ENCODE results near the gene METRN. TPM values are rescaled to one million over a fixed set of nuclear protein-coding genes. Genes with fewer than 3 reads are reported as not detected.

Gene METRN
- total RNA-seq, 4 donors from 2014 or later = 10.0 to 30.9 (median 15.8) TPM

- TF ChIP-seq EP300 (IDR thresholded peaks at IDR 0.05) (no peak), POLR2A (IDR thresholded peaks at IDR 0.05) (no peak), POLR2AphosphoS5 (IDR thresholded peaks at IDR 0.05) (no peak), CTCF (IDR thresholded peaks at IDR 0.05) (no peak)
- Histone ChIP-seq H3K4me1 (peaks cover 44% of the 10 kb centered on the region), H3K36me3 (no peaks in the 10 kb centered on the region), H3K4me3 (no peak overlapping the region), H3K27me3 (peaks cover 40% of the 10 kb centered on the region), H3K27ac (no peak overlapping the region), H3K9me3 (no peaks in the 10 kb centered on the region)
- no peak for DNase-seq (ENCODE audit: low spot score in 2 of 2)
- no CpG with 5 or more reads among the region's 29 CpGs for WGBS
Observed at GRCh38 chr16:716768-717325, 1.9 kb downstream of the METRN start.

GRCh38 chr16:717450-718245, 2.7 kb downstream of the METRN start:
- H3K4me3 ChIP-seq = no peak overlapping the region
- TF ChIP-seq POLR2AphosphoS5 (IDR thresholded peaks at IDR 0.05) = no peak
- TF ChIP-seq EP300 (IDR thresholded peaks at IDR 0.05) = no peak
- no peak for DNase-seq (ENCODE audit: low spot score in 2 of 2)
- no peak overlapping the region for H3K27ac ChIP-seq
- H3K36me3 ChIP-seq = no peaks in the 10 kb centered on the region
- peaks cover 48% of the 10 kb centered on the region for H3K4me1 ChIP-seq
- H3K27me3 ChIP-seq = peaks cover 40% of the 10 kb centered on the region
- 72% methylated on average over 7 of the region's 32 CpGs for WGBS
- no peaks in the 10 kb centered on the region for H3K9me3 ChIP-seq

- no peak for DNase-seq (ENCODE audit: low spot score in 2 of 2)
- peaks cover 40% of the 10 kb centered on the region for H3K27me3 ChIP-seq
- peaks cover 48% of the 10 kb centered on the region for H3K4me1 ChIP-seq
- no peaks in the 10 kb centered on the region for H3K9me3 ChIP-seq
- H3K36me3 ChIP-seq = no peaks in the 10 kb centered on the region
- 96% methylated on average over 8 of the region's 9 CpGs for WGBS
- no peak overlapping the region for H3K4me3 ChIP-seq
- TF ChIP-seq EP300 (IDR thresholded peaks at IDR 0.05) (no peak), CTCF (IDR thresholded peaks at IDR 0.05) (no peak), POLR2AphosphoS5 (IDR thresholded peaks at IDR 0.05) (no peak), POLR2A (IDR thresholded peaks at IDR 0.05) (no peak)
- no peak overlapping the region for H3K27ac ChIP-seq
Observed at GRCh38 chr16:718389-718788, 3.5 kb downstream of the METRN start.

- 73% methylated on average over 6 of the region's 6 CpGs for WGBS
- DNase-seq (ENCODE audit: low spot score in 2 of 2) = no peak
- H3K4me1 ChIP-seq = peaks cover 48% of the 10 kb centered on the region
Observed at GRCh38 chr16:718922-719321, 4.0 kb downstream of the METRN start.

GRCh38 chr16:719815-720446, 5.0 kb downstream of the METRN start:
- no peak for DNase-seq (ENCODE audit: low spot score in 2 of 2)
- Histone ChIP-seq H3K4me1 (peaks cover 41% of the 10 kb centered on the region), H3K27me3 (peaks cover 29% of the 10 kb centered on the region), H3K4me3 (peak overlapping the region; percentile 66), H3K36me3 (no peaks in the 10 kb centered on the region), H3K9me3 (no peaks in the 10 kb centered on the region), H3K27ac (no peak overlapping the region)
- 10% methylated on average over 12 of the region's 16 CpGs for WGBS
- TF ChIP-seq POLR2AphosphoS5 (IDR thresholded peaks at IDR 0.05) (no peak), EP300 (IDR thresholded peaks at IDR 0.05) (no peak), CTCF (IDR thresholded peaks at IDR 0.05) (no peak), POLR2A (IDR thresholded peaks at IDR 0.05) (no peak)

More at GRCh38 chr16:718922-719321, 4.0 kb downstream of the METRN start:
- peaks cover 36% of the 10 kb centered on the region for H3K27me3 ChIP-seq
- H3K4me3 ChIP-seq = no peak overlapping the region
- H3K27ac ChIP-seq = no peak overlapping the region
- TF ChIP-seq POLR2A (IDR thresholded peaks at IDR 0.05) = no peak
- no peak for TF ChIP-seq CTCF (IDR thresholded peaks at IDR 0.05)
- no peak for TF ChIP-seq EP300 (IDR thresholded peaks at IDR 0.05)
- TF ChIP-seq POLR2AphosphoS5 (IDR thresholded peaks at IDR 0.05) = no peak
- H3K9me3 ChIP-seq = no peaks in the 10 kb centered on the region
- H3K36me3 ChIP-seq = no peaks in the 10 kb centered on the region
